ENCODE data around the gene NPB.

Gene NPB

DNA sequence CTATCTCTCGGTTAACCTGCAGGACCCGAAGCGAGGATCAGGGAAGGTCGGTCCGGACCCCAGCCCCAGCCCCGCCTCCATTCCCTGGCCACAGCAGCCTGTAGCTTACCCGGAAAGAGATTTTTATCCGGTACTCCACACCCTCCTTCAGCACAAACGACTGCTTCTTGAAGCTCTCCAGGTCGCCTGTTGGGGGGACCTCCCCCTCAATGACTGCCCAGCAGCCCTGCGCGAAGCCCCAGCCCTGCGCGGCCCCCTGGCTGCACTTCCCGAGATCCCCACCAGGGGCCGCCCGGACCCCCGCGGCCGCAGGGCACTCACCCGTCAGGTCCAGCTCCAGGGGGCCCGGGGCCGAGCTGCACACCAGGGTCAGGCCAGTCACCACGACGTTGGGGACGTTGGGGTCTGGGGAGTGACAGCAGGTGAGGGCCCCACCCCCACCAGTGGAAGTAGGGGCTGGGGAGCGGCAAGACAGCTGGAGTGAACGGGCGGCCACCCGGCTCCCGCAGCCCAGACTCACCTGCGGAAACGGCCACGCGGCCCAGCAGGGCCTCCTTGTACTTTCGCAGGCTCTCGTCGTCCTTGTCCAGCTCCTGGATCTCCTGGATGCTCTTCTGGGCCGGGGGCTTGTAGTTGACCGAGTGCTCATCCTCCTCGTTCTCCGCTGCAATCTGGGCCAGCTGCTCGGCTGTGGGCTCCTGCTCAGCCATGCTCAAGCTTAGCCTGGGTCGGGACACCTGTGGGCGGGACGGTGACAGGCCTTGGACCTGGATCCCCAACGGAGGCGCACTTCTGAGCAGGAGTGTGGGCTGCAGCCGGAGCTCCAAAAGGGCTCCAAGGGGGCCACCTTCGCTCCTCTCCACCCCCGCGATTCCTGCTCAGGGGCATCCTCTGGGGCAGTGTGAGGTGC is 32.6 kb upstream of the NPB start:
- no peak for TF ChIP-seq FOXP2 (optimal IDR thresholded peaks at IDR 0.05; ENCODE audit: borderline replicate concordance, extremely low read depth, extremely low read length, insufficient read depth)
- TF ChIP-seq, protein P1, sequence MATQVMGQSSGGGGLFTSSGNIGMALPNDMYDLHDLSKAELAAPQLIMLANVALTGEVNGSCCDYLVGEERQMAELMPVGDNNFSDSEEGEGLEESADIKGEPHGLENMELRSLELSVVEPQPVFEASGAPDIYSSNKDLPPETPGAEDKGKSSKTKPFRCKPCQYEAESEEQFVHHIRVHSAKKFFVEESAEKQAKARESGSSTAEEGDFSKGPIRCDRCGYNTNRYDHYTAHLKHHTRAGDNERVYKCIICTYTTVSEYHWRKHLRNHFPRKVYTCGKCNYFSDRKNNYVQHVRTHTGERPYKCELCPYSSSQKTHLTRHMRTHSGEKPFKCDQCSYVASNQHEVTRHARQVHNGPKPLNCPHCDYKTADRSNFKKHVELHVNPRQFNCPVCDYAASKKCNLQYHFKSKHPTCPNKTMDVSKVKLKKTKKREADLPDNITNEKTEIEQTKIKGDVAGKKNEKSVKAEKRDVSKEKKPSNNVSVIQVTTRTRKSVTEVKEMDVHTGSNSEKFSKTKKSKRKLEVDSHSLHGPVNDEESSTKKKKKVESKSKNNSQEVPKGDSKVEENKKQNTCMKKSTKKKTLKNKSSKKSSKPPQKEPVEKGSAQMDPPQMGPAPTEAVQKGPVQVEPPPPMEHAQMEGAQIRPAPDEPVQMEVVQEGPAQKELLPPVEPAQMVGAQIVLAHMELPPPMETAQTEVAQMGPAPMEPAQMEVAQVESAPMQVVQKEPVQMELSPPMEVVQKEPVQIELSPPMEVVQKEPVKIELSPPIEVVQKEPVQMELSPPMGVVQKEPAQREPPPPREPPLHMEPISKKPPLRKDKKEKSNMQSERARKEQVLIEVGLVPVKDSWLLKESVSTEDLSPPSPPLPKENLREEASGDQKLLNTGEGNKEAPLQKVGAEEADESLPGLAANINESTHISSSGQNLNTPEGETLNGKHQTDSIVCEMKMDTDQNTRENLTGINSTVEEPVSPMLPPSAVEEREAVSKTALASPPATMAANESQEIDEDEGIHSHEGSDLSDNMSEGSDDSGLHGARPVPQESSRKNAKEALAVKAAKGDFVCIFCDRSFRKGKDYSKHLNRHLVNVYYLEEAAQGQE (IDR thresholded peaks at IDR 0.05; ENCODE audit: insufficient read depth in 1 of 2, low read depth in 2 of 2, low read length in 2 of 2), result no peak
- TF ChIP-seq SIN3A (IDR thresholded peaks at IDR 0.05; ENCODE audit: borderline replicate concordance, insufficient read depth, low read length), result 0 out of 2 replicates have a peak, but pooled peaks have one; percentile 0
- TF ChIP-seq POLR2AphosphoS5 (IDR thresholded peaks at IDR 0.05; ENCODE audit: low read depth, low read length), result peak; percentile 14; the same call in 1 of the 2 replicates
- no peak for TF ChIP-seq TAF1 (IDR thresholded peaks at IDR 0.05; ENCODE audit: borderline replicate concordance, insufficient read depth, low read length)

DNA sequence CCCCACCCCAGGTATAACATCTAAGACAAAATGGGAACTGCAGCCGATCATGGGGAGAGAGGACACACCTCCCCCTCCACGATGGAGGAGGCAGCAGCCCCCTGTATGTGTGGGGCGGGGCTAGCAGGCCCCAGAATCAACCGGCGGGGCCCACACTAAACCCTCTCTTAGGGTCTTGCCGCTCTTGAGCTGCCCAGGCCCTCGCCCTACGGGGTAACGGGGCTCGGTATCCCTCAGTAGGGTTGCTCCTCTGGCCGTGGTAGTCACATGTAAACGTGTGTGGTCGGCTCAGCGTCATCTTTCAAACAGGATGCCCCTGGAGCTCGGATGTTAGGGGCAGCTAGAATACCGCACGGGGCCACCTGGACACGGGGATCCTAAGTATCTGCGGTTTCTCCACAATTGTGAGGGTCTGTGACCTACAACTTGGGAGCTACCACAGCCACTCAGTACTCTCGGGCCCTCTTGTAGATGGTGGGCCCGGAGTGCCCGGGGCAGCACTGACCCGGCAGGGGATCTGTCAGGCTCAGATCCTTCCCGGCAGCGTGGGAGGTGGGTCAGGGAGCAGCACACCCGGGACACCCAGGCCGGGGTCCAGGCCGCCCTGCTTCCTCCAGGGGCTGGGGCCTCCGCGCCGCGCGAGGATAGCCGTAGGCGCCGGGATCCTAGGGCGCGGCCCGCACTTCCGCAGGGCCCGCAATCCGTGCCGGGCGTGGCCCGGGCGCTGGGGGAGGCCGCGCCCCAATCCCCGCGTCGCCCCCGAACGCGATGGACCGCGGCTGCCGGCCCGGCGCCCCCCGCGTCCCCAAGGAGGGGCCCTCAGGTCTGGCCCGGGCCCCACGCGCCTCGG is 31.7 kb upstream of the NPB start:
- TF ChIP-seq, protein P1 (IDR thresholded peaks at IDR 0.05; ENCODE audit: insufficient read depth in 1 of 2, low read depth in 2 of 2, low read length in 2 of 2), result 0 out of 4 replicates have a peak, but pooled peaks of 1 of the 2 experiments have one; percentile 10
- peak; percentile 10; the same call in 1 of the 2 replicates for TF ChIP-seq SIN3A (IDR thresholded peaks at IDR 0.05; ENCODE audit: borderline replicate concordance, insufficient read depth, low read length)
- peak; percentile 4; the same call in 1 of the 2 replicates for TF ChIP-seq POLR2AphosphoS5 (IDR thresholded peaks at IDR 0.05; ENCODE audit: low read depth, low read length)
- no peak for TF ChIP-seq FOXP2 (optimal IDR thresholded peaks at IDR 0.05; ENCODE audit: borderline replicate concordance, extremely low read depth, extremely low read length, insufficient read depth)
- no peak; the same call in 1 of the 2 replicates for TF ChIP-seq TAF1 (IDR thresholded peaks at IDR 0.05; ENCODE audit: borderline replicate concordance, insufficient read depth, low read length)

DNA sequence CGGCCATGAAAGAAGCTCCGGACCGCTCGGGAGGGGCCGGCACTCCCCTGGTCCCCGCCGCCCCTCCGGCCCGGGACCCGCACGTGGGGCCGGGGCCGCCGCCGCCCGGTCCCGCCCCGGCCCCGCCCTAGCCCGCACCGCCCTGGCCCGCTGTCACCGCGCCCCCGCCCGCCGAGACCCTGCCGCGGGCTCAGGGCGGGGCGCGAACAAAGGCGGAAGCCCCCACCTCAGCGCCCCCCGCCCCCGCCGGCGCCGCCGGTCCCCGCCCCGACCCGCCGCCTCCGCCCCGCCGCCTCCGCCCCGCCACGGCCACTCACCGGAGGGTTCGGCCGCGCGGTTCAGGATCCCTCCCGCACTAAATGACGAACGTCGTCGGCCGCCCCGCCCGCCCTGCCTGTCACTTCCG is 31.1 kb upstream of the NPB start, which contains the start of gene ARHGDIA:
ARHGDIA (minus strand) TSS at position 357 of the 406 bp plus-strand sequence. CDS start 1,407 bp downstream, outside the sequence.
- peak; percentile 87 for TF ChIP-seq TAF1 (IDR thresholded peaks at IDR 0.05; ENCODE audit: borderline replicate concordance, insufficient read depth, low read length)
- TF ChIP-seq POLR2AphosphoS5 (IDR thresholded peaks at IDR 0.05; ENCODE audit: low read depth, low read length), result peak; percentile 67; the same call in 1 of the 2 replicates
- TF ChIP-seq SIN3A (IDR thresholded peaks at IDR 0.05; ENCODE audit: borderline replicate concordance, insufficient read depth, low read length), result no peak
- TF ChIP-seq, protein P1 (IDR thresholded peaks at IDR 0.05; ENCODE audit: insufficient read depth in 1 of 2, low read depth in 2 of 2, low read length in 2 of 2), result no peak
- TF ChIP-seq FOXP2 (optimal IDR thresholded peaks at IDR 0.05; ENCODE audit: borderline replicate concordance, extremely low read depth, extremely low read length, insufficient read depth), result no peak

DNA sequence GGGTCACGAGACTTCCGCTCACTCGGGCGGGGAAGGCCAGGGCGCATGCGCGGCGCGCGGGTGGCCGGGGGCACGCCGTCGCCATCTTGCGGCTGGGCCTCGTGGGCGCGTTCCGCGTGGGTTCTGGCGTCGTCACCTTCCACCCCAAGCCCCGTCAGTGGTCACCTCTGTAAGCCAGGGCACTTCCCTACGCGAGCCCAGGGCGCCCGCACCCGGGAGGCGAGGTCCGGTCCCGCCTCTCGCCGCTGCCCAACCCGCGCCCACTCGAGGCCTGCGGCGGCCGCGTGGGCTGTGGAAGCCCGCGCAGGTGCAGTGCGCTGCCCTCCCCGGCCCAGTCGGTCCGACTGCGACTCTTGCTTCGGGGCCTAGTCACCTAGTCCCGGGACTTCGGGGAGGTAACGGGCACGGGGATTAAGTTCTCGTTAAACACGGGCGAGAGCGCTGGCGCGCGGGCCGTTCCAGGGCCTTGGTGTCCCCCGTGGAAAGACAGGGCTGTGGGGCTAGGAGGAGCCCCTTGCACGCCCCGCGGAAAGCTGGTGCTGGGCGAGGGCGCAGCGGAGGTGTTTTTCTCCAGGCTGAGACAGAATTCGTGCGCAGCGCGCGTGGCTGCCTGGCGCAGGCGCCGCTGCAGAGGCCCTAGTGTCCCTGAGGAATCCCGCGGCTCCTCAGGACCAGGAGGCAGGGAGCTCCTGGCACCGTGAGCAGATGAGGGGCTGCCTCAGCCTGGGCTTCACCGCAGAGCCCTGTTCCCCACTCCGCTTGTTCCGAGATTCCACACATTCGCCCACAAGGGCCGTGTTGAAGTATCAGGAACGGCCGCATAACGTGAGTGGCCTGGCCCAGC is 30.4 kb upstream of the NPB start:
- TF ChIP-seq, protein P1 (IDR thresholded peaks at IDR 0.05; ENCODE audit: insufficient read depth in 1 of 2, low read depth in 2 of 2, low read length in 2 of 2), result peak in 1 of 2 experiments; percentile 46; a peak in 1 of 4 replicates
- TF ChIP-seq FOXP2 (optimal IDR thresholded peaks at IDR 0.05; ENCODE audit: borderline replicate concordance, extremely low read depth, extremely low read length, insufficient read depth) (no peak), POLR2AphosphoS5 (IDR thresholded peaks at IDR 0.05; ENCODE audit: low read depth, low read length) (peak; percentile 16; the same call in 1 of the 2 replicates)
